OCI-M1 (cell line): ENCODE results near the gene BTBD9.
A peak's percentile ranks its signal among the peaks of the same experiment; 100 is the strongest.

Experiments used
- DNase-seq: peaks from one replicate; lab custom pipeline; 2025; lab: John Stamatoyannopoulos, UW

BTBD9 gene

GRCh38 chr6:38507173-38507572 lies 132.6 kb downstream of the BTBD9 start:
- no peak for DNase-seq

GRCh38 chr6:38505826-38506225 lies 133.9 kb downstream of the BTBD9 start:
- DNase-seq: no peak

GRCh38 chr6:38504996-38505395 lies 134.7 kb downstream of the BTBD9 start:
- DNase-seq: no peak

- no peak for DNase-seq
Measured at GRCh38 chr6:38503960-38504682, 135.6 kb downstream of the BTBD9 start.

GRCh38 chr6:38503032-38503773 lies 136.5 kb downstream of the BTBD9 start:
- no peak for DNase-seq

GRCh38 chr6:38502423-38502822 lies 137.3 kb downstream of the BTBD9 start:
- no peak for DNase-seq

- no peak for DNase-seq
Measured at GRCh38 chr6:38501931-38502330, 137.8 kb downstream of the BTBD9 start.

- no peak for DNase-seq
Measured at GRCh38 chr6:38499529-38500096, 140.1 kb downstream of the BTBD9 start.

GRCh38 chr6:38498805-38499445 lies 140.8 kb downstream of the BTBD9 start:
- DNase-seq: no peak

- no peak for DNase-seq
Measured at GRCh38 chr6:38498085-38498484, 141.6 kb downstream of the BTBD9 start.

GRCh38 chr6:38497546-38497945 lies 142.2 kb downstream of the BTBD9 start:
- DNase-seq: no peak

GRCh38 chr6:38495922-38496635 lies 143.7 kb downstream of the BTBD9 start:
- DNase-seq: no peak

- no peak for DNase-seq
Measured at GRCh38 chr6:38495518-38495917, 144.2 kb downstream of the BTBD9 start.

GRCh38 chr6:38493931-38494547 lies 145.7 kb downstream of the BTBD9 start:
- peak; percentile 90 for DNase-seq

GRCh38 chr6:38492031-38492430 lies 147.7 kb downstream of the BTBD9 start:
- DNase-seq: no peak

GRCh38 chr6:38489951-38490350 lies 149.8 kb downstream of the BTBD9 start:
- no peak for DNase-seq

GRCh38 chr6:38487423-38487822 lies 152.3 kb downstream of the BTBD9 start:
- no peak for DNase-seq

- no peak for DNase-seq
Measured at GRCh38 chr6:38485488-38485887, 154.2 kb downstream of the BTBD9 start.

GRCh38 chr6:38484656-38485055 lies 155.1 kb downstream of the BTBD9 start:
- no peak for DNase-seq

GRCh38 chr6:38483526-38483925 lies 156.2 kb downstream of the BTBD9 start:
- DNase-seq: no peak

GRCh38 chr6:38482466-38482865 lies 157.3 kb downstream of the BTBD9 start:
- no peak for DNase-seq

- DNase-seq: no peak
Measured at GRCh38 chr6:38481851-38482250, 157.9 kb downstream of the BTBD9 start.
